DOHH2 (cell line): Measurements from ENCODE around the gene CATSPER1.

Experiments used
- H3F3A ChIP-seq: fragments of 200-600 bp; sonication (generic), shearing (Covaris generic); 2 replicates; pipeline ENCODE4 v1.6.0; 2016; ENCODE audit warnings: antibody characterized with exemption, mild to moderate bottlenecking; ENCODE audit not compliant: control insufficient read depth, insufficient read depth
- H3K27ac ChIP-seq: fragments of 200-600 bp; sonication (generic); 2 replicates; pipeline ENCODE4 v1.5.1; 2014; ENCODE audit warnings: low read depth, mild to moderate bottlenecking, low read length, moderate library complexity
- H3K27me3 ChIP-seq: fragments of 200-600 bp; sonication (generic); 2 replicates; pipeline ENCODE4 v1.6.1; 2014; ENCODE audit warnings: mild to moderate bottlenecking, low read length, mixed read lengths; ENCODE audit not compliant: control insufficient read depth
- H3K36me3 ChIP-seq: fragments of 200-600 bp; sonication (generic); 2 replicates; pipeline ENCODE4 v1.6.1; 2014; ENCODE audit warnings: mild to moderate bottlenecking, low read length, moderate library complexity, mixed read lengths; ENCODE audit not compliant: control insufficient read depth
- H3K4me1 ChIP-seq: fragments of 200-600 bp; sonication (generic); 2 replicates; pipeline ENCODE4 v1.6.1; 2014; ENCODE audit warnings: mild to moderate bottlenecking, low read length, mixed read lengths; ENCODE audit not compliant: control insufficient read depth
- H3K4me2 ChIP-seq: fragments of 200-600 bp; sonication (generic); 2 replicates; pipeline ENCODE4 v1.6.0; 2014; ENCODE audit warnings: mild to moderate bottlenecking, low read length, moderate library complexity
- H3K4me3 ChIP-seq: fragments of 200-600 bp; sonication (generic); 2 replicates; pipeline ENCODE4 v1.5.1; 2014; ENCODE audit warnings: mild to moderate bottlenecking, low read length, mixed read lengths
- H3K79me2 ChIP-seq: fragments of 200-600 bp; sonication (generic); 2 replicates; pipeline ENCODE4 v1.6.1; 2014; ENCODE audit warnings: mild to moderate bottlenecking, low read length, mixed read lengths; ENCODE audit not compliant: control insufficient read depth
- H3K9me2 ChIP-seq: fragments of 200-600 bp; sonication (generic); replicated peaks from 2 replicates; pipeline ENCODE4 v1.6.1; 2014; ENCODE audit warnings: mild to moderate bottlenecking, low read length, mixed read lengths; ENCODE audit not compliant: control insufficient read depth
- H3K9me3 ChIP-seq: fragments of 200-600 bp; sonication (generic); 2 replicates; pipeline ENCODE4 v1.6.1; 2014; ENCODE audit warnings: antibody characterized with exemption, low read length, mixed read lengths; ENCODE audit not compliant: control insufficient read depth, insufficient read depth
- H4K20me1 ChIP-seq: fragments of 200-600 bp; sonication (generic); 2 replicates; pipeline ENCODE4 v1.6.0; 2014; ENCODE audit warnings: low read depth, mild to moderate bottlenecking, antibody characterized with exemption, low read length, moderate library complexity; ENCODE audit not compliant: control insufficient read depth, insufficient read depth
- EZH2phosphoT487 ChIP-seq: fragments of 200-600 bp; sonication (generic); IDR thresholded peaks from 2 replicates; pipeline ENCODE4 v1.6.1; 2017; ENCODE audit warnings: borderline replicate concordance, mild to moderate bottlenecking, antibody characterized with exemption, low read length, moderate library complexity, mixed read lengths
- TF ChIP-seq, protein P1 (sequence below): fragments of 200-600 bp; sonication (generic); IDR thresholded peaks from one replicate; pipeline ENCODE4 v1.5.1; 2014; ENCODE audit warnings: antibody characterized with exemption, mild to moderate bottlenecking, low read depth, low read length; ENCODE audit not compliant: poor library complexity, severe bottlenecking

The CATSPER1 gene

DNA sequence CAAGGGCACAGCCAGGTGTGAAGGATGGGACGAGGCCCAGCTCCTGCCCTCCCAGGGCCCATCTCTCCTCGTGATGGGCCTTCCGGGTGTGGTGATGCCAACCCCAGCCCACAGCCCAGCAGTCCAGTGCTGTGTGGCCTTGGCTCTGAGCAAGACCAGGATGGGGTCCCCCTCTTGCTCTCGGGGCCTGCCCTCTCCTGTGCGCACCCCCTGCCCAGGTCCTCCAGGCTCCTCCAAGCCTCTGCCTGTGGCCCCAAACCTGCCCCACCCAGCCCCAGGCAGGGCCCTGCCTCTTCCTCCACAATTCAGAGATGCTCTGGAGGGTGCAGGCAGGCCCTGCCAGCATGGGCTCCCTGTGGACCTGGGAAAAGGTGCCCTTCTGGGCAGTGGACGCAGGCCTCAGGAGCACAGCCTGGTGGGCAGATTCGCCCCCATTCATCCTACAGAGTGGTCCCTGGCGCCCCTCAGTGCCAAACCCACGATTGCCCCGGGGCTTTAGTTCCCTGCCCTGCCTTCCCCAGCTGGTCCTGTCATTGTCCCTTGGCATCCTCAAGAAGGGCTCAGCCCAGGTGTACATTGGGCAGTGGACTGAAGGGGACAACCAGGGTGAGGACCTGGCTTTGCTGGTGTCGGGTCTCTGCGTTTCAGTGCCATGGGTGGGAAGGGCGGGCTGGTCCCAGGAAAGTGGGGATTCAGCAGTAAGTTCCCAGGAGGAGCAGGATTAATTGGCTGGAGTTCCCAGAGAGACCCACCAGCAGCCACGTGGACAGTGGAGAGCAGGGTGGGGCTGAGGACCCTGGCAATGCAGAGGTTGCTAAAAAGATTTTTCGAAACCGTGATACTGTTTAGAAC lies 44.1 kb downstream of the CATSPER1 start:
- no peaks in the 10 kb centered on the region for H3K27me3 ChIP-seq
- no peak overlapping the region for H3K4me2 ChIP-seq
- H4K20me1 ChIP-seq, result no peaks in the 10 kb centered on the region
- no peak overlapping the region for H3K4me3 ChIP-seq
- no peaks in the 10 kb centered on the region for H3K79me2 ChIP-seq
- H3K9me2 ChIP-seq, result no peaks in the 10 kb centered on the region
- H3K9me3 ChIP-seq, result no peaks in the 10 kb centered on the region
- TF ChIP-seq EZH2phosphoT487, result no peak
- TF ChIP-seq, protein P1, sequence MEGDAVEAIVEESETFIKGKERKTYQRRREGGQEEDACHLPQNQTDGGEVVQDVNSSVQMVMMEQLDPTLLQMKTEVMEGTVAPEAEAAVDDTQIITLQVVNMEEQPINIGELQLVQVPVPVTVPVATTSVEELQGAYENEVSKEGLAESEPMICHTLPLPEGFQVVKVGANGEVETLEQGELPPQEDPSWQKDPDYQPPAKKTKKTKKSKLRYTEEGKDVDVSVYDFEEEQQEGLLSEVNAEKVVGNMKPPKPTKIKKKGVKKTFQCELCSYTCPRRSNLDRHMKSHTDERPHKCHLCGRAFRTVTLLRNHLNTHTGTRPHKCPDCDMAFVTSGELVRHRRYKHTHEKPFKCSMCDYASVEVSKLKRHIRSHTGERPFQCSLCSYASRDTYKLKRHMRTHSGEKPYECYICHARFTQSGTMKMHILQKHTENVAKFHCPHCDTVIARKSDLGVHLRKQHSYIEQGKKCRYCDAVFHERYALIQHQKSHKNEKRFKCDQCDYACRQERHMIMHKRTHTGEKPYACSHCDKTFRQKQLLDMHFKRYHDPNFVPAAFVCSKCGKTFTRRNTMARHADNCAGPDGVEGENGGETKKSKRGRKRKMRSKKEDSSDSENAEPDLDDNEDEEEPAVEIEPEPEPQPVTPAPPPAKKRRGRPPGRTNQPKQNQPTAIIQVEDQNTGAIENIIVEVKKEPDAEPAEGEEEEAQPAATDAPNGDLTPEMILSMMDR, result no peak
- H3K27ac ChIP-seq, result no peak overlapping the region
- peaks cover 17% of the 10 kb centered on the region for H3K36me3 ChIP-seq
- H3F3A ChIP-seq, result 0 out of 2 replicates have a peak, but pooled peaks cover 2% of the 10 kb centered on the region
- no peaks in the 10 kb centered on the region for H3K4me1 ChIP-seq

DNA sequence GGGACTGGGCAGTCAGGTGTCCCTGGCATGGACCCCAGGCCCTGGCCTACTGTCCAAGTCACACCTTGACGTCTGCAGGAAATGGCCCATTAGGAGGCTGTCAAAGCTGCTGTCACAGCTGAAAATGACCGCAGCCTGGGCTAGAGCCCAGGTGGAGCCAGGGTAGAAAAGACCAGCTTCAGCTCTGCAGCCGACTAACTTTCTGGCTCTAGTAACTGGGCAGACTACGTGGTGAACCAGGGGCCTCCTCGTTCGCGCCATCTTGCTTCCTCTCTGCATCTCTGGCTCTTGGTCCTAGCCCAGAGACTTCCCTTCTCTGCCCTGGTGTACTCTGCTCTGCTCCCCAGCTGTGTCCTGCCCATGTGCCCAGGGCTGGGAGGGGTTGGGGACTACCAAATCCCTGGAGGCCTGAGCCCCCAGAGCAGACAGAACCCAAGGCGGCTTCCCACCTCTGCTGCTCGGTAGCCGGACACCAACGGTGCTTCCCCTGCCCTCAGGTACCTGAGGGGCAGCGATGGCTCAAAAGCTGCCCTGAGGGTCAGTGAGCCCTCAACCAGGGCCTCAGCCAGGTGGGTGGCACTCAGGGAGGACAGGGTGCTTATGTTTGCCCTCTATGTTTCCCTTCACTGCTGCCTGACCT lies 45.1 kb downstream of the CATSPER1 start:
- H3K27ac ChIP-seq, result no peak overlapping the region
- no peaks in the 10 kb centered on the region; the same call in 1 of the 2 replicates for H4K20me1 ChIP-seq
- H3K9me2 ChIP-seq, result no peaks in the 10 kb centered on the region
- H3K79me2 ChIP-seq, result no peaks in the 10 kb centered on the region
- TF ChIP-seq, protein P1, result no peak
- no peak for TF ChIP-seq EZH2phosphoT487
- H3F3A ChIP-seq, result 0 out of 2 replicates have a peak, but pooled peaks cover 2% of the 10 kb centered on the region
- H3K27me3 ChIP-seq, result no peaks in the 10 kb centered on the region
- no peak overlapping the region for H3K4me3 ChIP-seq
- no peak overlapping the region for H3K4me2 ChIP-seq
- no peaks in the 10 kb centered on the region for H3K9me3 ChIP-seq
- H3K4me1 ChIP-seq, result no peaks in the 10 kb centered on the region
- H3K36me3 ChIP-seq, result peaks cover 23% of the 10 kb centered on the region

DNA sequence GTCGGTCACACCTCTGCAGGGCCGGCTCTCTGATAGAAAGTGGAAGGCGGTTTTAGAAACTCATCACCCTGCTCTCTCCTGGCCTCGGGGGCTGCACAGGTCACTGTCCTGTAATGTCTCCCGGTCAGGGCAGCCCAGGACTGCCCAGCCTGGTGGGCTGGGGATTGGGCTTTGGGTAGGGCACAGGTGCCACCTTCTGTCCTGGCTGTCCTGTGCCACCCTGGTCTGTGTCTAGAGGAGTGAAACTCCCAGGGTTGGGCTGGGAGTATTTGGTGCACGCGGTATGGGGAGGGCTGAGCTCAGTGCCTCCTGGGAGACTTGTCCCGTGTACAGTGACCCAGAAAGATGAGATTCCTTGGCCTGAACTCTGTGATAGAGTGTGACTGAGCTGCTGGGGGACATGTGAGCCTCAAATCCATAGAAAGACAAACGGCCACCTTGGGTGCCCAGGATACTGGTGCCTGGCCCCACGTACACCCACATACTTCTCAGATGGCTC lies 47.0 kb downstream of the CATSPER1 start:
- H3K4me3 ChIP-seq, result no peak overlapping the region
- no peaks in the 10 kb centered on the region for H3K79me2 ChIP-seq
- H3K27me3 ChIP-seq, result no peaks in the 10 kb centered on the region
- H3K4me2 ChIP-seq, result no peak overlapping the region
- no peaks in the 10 kb centered on the region for H3K9me2 ChIP-seq
- H3K27ac ChIP-seq, result no peak overlapping the region
- no peaks in the 10 kb centered on the region for H3K4me1 ChIP-seq
- TF ChIP-seq, protein P1, result no peak
- H3K9me3 ChIP-seq, result no peaks in the 10 kb centered on the region
- H4K20me1 ChIP-seq, result no peaks in the 10 kb centered on the region; the same call in 1 of the 2 replicates
- no peaks in the 10 kb centered on the region for H3F3A ChIP-seq
- H3K36me3 ChIP-seq, result peaks cover 23% of the 10 kb centered on the region
